UCSD-AML1 (cell line): ENCODE data around the gene ARHGAP10.

Experiments used
- DNase-seq: peaks from one replicate; lab custom pipeline; 2025; ENCODE audit not compliant: unreplicated experiment; lab: John Stamatoyannopoulos, UW

Gene ARHGAP10, protein sequence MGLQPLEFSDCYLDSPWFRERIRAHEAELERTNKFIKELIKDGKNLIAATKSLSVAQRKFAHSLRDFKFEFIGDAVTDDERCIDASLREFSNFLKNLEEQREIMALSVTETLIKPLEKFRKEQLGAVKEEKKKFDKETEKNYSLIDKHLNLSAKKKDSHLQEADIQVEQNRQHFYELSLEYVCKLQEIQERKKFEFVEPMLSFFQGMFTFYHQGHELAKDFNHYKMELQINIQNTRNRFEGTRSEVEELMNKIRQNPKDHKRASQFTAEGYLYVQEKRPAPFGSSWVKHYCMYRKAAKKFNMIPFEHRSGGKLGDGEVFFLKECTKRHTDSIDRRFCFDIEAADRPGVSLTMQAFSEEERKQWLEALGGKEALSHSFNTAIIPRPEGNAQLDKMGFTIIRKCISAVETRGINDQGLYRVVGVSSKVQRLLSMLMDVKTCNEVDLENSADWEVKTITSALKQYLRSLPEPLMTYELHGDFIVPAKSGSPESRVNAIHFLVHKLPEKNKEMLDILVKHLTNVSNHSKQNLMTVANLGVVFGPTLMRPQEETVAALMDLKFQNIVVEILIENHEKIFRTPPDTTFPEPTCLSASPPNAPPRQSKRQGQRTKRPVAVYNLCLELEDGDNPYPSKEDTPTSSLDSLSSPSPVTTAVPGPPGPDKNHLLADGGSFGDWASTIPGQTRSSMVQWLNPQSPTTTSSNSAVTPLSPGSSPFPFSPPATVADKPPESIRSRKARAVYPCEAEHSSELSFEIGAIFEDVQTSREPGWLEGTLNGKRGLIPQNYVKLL

GRCh38 chr4:147731580-147732517 is at the start of gene ARHGAP10:
ARHGAP10 (plus strand) TSS chr4:147732088; CDS start chr4:147732302, 214 bp downstream.
- DNase-seq, result peak; percentile 77

DNA sequence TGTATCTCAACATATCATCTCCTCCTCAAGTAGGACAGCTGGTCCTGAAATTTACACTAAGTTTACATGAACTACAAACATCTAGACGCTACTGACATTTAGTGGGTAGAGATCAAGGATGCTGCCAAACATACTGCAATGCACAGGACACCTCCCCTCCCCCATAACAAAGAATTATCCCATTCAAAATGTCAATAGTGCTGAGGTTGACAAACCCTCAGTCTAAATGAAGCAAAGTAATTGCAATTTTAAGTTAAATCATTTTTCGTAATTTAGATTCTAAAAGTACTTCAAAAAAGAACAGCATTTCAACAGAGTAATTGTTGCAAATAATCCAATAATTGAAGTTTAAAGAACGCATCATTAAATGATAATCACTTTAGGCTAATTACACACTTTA is 49.1 kb upstream of the ARHGAP10 start:
- DNase-seq, result no peak

GRCh38 chr4:147683188-147683591 is 48.7 kb upstream of the ARHGAP10 start:
- DNase-seq, result peak; percentile 11

GRCh38 chr4:147683717-147684700 is 47.9 kb upstream of the ARHGAP10 start, which contains the start of gene PRMT9:
PRMT9 (minus strand) TSS chr4:147684163; CDS start chr4:147683987, 176 bp downstream.
- peak; percentile 93 for DNase-seq

DNA sequence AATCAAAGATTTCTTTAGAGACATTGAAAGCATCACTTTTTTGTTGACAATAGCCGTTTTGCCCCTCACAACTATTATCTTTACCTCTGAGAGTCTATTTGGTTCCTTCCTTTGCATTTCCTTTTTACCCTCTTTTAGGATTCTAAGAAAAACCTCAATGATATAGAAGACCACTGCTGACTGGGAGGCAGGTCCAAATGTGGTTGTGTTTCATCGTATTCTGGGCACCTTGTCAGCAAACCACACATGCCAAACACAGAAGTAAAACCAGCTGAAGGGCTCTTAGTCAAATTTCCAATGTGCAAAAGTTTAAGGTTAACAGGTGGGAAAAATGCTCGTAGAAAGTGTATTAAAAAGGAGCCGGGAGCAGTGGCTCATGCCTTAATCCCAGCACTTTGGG is 42.8 kb upstream of the ARHGAP10 start:
- no peak for DNase-seq

- DNase-seq, result no peak
These were observed 40.1 kb upstream of the ARHGAP10 start for GRCh38 chr4:147691820-147692219.

GRCh38 chr4:147693218-147693617 is 38.7 kb upstream of the ARHGAP10 start:
- no peak for DNase-seq

- DNase-seq, result no peak
These were observed 35.0 kb upstream of the ARHGAP10 start for GRCh38 chr4:147696866-147697265.

- DNase-seq, result no peak
These were observed 27.0 kb upstream of the ARHGAP10 start for GRCh38 chr4:147704846-147705245.

- DNase-seq, result peak; percentile 25
These were observed 23.8 kb upstream of the ARHGAP10 start for GRCh38 chr4:147707892-147708672.

GRCh38 chr4:147709999-147710398 is 21.9 kb upstream of the ARHGAP10 start:
- no peak for DNase-seq

GRCh38 chr4:147714575-147715401 is 17.1 kb upstream of the ARHGAP10 start:
- no peak for DNase-seq

GRCh38 chr4:147717878-147718277 is 14.0 kb upstream of the ARHGAP10 start:
- no peak for DNase-seq

DNA sequence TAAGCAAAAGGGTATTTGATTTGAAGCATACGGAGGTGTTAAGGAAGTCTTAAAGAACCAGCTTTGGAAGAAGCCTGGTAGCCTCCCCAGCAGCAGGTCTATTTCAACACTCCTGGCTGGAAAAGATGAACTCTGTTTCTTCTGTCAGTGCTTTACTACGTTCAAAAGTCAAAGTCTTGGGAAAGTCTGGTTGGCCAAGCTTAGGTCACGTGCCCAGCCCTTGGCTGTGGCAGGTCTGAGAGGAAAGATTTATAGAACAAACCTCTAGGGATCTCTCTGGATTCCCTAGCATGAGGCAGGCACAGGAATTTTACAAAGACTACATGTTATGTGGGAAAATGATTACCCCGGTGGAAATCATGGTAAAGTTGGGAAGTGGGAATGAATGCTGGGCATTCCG is 8.6 kb upstream of the ARHGAP10 start:
- no peak for DNase-seq

GRCh38 chr4:147724468-147725201 is 7.3 kb upstream of the ARHGAP10 start:
- no peak for DNase-seq

- DNase-seq, result no peak
These were observed 6.2 kb upstream of the ARHGAP10 start for GRCh38 chr4:147725673-147726072.

- no peak for DNase-seq
These were observed 4.3 kb upstream of the ARHGAP10 start for GRCh38 chr4:147727476-147728028.
